ENCODE measurements around the gene ADRA2C.

DNA sequence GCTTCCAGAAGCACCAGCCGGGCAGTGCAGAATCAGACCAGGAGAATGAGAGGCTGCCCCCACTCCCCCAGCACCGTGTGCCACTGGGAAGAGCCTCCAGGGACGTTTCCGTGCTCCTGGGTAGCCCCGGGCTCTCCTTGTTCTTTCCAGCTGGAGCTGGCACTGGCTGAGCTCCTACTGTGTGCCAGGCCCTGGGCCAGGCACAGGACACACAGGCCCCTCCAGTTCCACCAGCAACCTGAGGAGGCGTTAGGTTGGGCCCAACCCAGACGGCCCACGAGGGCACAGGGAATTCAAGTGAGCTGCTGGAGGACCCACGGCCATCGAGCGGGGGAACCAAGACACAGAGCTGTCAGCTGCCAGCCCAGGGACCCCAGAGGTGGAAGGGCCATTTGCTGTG, 15.9 kb upstream of the ADRA2C start:
- no peak for TF ChIP-seq POLR2AphosphoS5 (IDR thresholded peaks at IDR 0.05)
- no peak for TF ChIP-seq CTCF (IDR thresholded peaks at IDR 0.05 in 8 of 11, conservative IDR thresholded peaks at IDR 0.05 in 3 of 11)
- TF ChIP-seq POLR2A (IDR thresholded peaks at IDR 0.05), result no peak

Data from spleen (tissue), 7 donors.